GM12878 (cell line): ENCODE results near the gene ABCC4. TPM values are rescaled to one million over a fixed set of nuclear protein-coding genes. Genes with fewer than 3 reads are reported as not detected.

Experiments used
- ATAC-seq: fragments of 200-7000 bp; cut with Tn5 transposase; 3 replicates; pipeline ENCODE4 v1.9.1; 2020; ENCODE audit warnings: mild to moderate bottlenecking, moderate library complexity
- BruUV-seq: library from RNA; stranded (reverse); fragments of 400-500 nt; replicated peaks from 2 replicates; lab custom pipeline; 2021; lab: Mats Ljungman, UMichigan
- CTCF ChIA-PET: fragments of 300-600 bp; sonication (Branson Sonifier 250); formaldehyde crosslinking; extraction: SDS; loops from one replicate; lab custom pipeline; 2021; ENCODE audit warnings: inconsistent platforms; lab: Yijun Ruan, JAX
- POLR2A ChIA-PET: fragments of 350-600 bp; formaldehyde crosslinking; extraction: SDS; loops from one replicate; lab custom pipeline; 2021; ENCODE audit warnings: inconsistent platforms; lab: Charles Lee
- RAD21 ChIA-PET: fragments of 300-600 bp; sonication (Branson Sonifier 250); formaldehyde crosslinking; loops from one replicate; lab custom pipeline; 2023; ENCODE audit warnings: antibody characterized with exemption; ENCODE audit not compliant: unreplicated experiment; lab: Charles Lee
- SMC1A ChIA-PET: fragments of 300-600 bp; sonication (Branson Sonifier 250); formaldehyde crosslinking; loops from one replicate; lab custom pipeline; 2023; ENCODE audit not compliant: unreplicated experiment, uncharacterized antibody; lab: Charles Lee
- DNase-seq: peaks from one replicate; pipeline ENCODE4 v3.0.0-alpha.2; 2011; ENCODE audit warnings: low read depth, low spot score
- FAIRE-seq: peaks from 3 replicates; lab custom pipeline; 2011; peaks lifted over from hg19 to GRCh38; lab: Jason Lieb, UNC
- H2AFZ ChIP-seq: 2 replicates; pipeline ENCODE4 v1.6.0; 2011; ENCODE audit warnings: low read depth, low read length, control low read depth; ENCODE audit not compliant: control insufficient read depth
- H3K27ac ChIP-seq: 2 replicates; pipeline ENCODE4 v1.5.1; 2011; ENCODE audit warnings: control low read depth; ENCODE audit not compliant: control insufficient read depth, insufficient read depth
- H3K27me3 ChIP-seq, 2 experiments: replicated peaks in 1 of 2; 2 replicates each; pipeline versions ENCODE4 v1.6.0 to v1.6.1; 2011; ENCODE audit warnings: low read length in 1 of 2; ENCODE audit not compliant: control insufficient read depth in 2 of 2, insufficient read depth in 2 of 2
- H3K36me3 ChIP-seq, 2 experiments: 2 replicates each; pipeline ENCODE4 v1.5.1; 2011; ENCODE audit warnings: low read length in 1 of 2; ENCODE audit not compliant: control insufficient read depth in 2 of 2, insufficient read depth in 2 of 2
- H3K4me1 ChIP-seq: 2 replicates; pipeline ENCODE4 v1.6.1; 2011; ENCODE audit warnings: mild to moderate bottlenecking, low read length, moderate library complexity, mixed read lengths; ENCODE audit not compliant: control insufficient read depth, insufficient read depth
- H3K4me2 ChIP-seq: 2 replicates; pipeline ENCODE4 v1.6.0; 2011; ENCODE audit warnings: control low read depth; ENCODE audit not compliant: control insufficient read depth, insufficient read depth
- H3K4me3 ChIP-seq: fragments of 200-600 bp; sonication (generic); 2 replicates; pipeline ENCODE4 v1.5.1; 2016
- H3K79me2 ChIP-seq: 2 replicates; pipeline ENCODE4 v1.6.0; 2011; ENCODE audit warnings: low read length; ENCODE audit not compliant: control insufficient read depth, insufficient read depth
- H3K9ac ChIP-seq: 2 replicates; pipeline ENCODE4 v1.8.0; 2011; ENCODE audit warnings: low read length, control low read depth, mixed read lengths; ENCODE audit not compliant: control insufficient read depth, insufficient read depth
- H3K9me3 ChIP-seq: replicated peaks from 3 replicates; pipeline ENCODE4 v1.5.1; 2011; ENCODE audit warnings: mild to moderate bottlenecking, low read length; ENCODE audit not compliant: control insufficient read depth, insufficient read depth
- H4K20me1 ChIP-seq: 2 replicates; pipeline ENCODE4 v1.6.0; 2011; ENCODE audit not compliant: control insufficient read depth, insufficient read depth
- DPF2 ChIP-seq: fragments of 450-650 bp; IDR thresholded peaks from 2 replicates; pipeline ENCODE4 v1.6.1; 2017; ENCODE audit warnings: mild to moderate bottlenecking
- EP300 ChIP-seq, 2 experiments: fragments of 150-350 bp in 1 of 2; IDR thresholded peaks; 2 replicates each; pipeline ENCODE4 v1.6.1; 2011 to 2012; ENCODE audit warnings: low read depth in 2 of 2, low read length in 2 of 2, borderline replicate concordance in 1 of 2, improper control_type of control experiment in 1 of 2, inconsistent platforms in 1 of 2; ENCODE audit not compliant: control insufficient read depth in 1 of 2
- GABPA ChIP-seq: IDR thresholded peaks from 2 replicates; pipeline ENCODE4 v1.6.1; 2014; ENCODE audit warnings: antibody characterized with exemption, low read depth, mild to moderate bottlenecking, inconsistent platforms
- GATAD2B ChIP-seq: fragments of 450-650 bp; conservative IDR thresholded peaks from 2 replicates; pipeline ENCODE4 v1.6.1; 2017; ENCODE audit warnings: low read depth, mild to moderate bottlenecking, moderate library complexity
- MAX ChIP-seq: IDR thresholded peaks from 2 replicates; pipeline ENCODE4 v1.6.1; 2012; ENCODE audit warnings: low read depth, low read length, improper control_type of control experiment
- MTA3 ChIP-seq: IDR thresholded peaks from 2 replicates; pipeline ENCODE4 v1.6.1; 2012; ENCODE audit warnings: low read length, inconsistent platforms, borderline replicate concordance
- NR2F1 ChIP-seq: fragments of 450-650 bp; conservative IDR thresholded peaks from 2 replicates; pipeline ENCODE4 v1.6.1; 2017; ENCODE audit warnings: mild to moderate bottlenecking
- SUPT20H ChIP-seq: IDR thresholded peaks from 2 replicates; pipeline ENCODE4 v1.6.1; 2011; ENCODE audit warnings: low read depth, mild to moderate bottlenecking, low read length, moderate library complexity, borderline replicate concordance; ENCODE audit not compliant: control insufficient read depth
- TCF12 ChIP-seq: IDR thresholded peaks from 2 replicates; pipeline ENCODE4 v1.6.1; 2011; ENCODE audit warnings: low read depth, mild to moderate bottlenecking, low read length
- ZBED1 ChIP-seq: IDR thresholded peaks from 2 replicates; pipeline ENCODE4 v1.6.1; 2016; ENCODE audit warnings: borderline replicate concordance
- ZBTB11 ChIP-seq: fragments of 450-650 bp; formaldehyde crosslinking; IDR thresholded peaks from 2 replicates; pipeline ENCODE4 v1.5.0; 2022; ENCODE audit warnings: mild to moderate bottlenecking, missing genetic modification characterization
- ZNF592 ChIP-seq: fragments of 450-650 bp; IDR thresholded peaks from 2 replicates; pipeline ENCODE4 v1.6.1; 2017; ENCODE audit warnings: mild to moderate bottlenecking, moderate library complexity
- WGBS: methylation state at CpG from one replicate; pipeline ENCODE4 v1.1.6; 2016; ENCODE audit warnings: low lambda C conversion rate; ENCODE audit not compliant: insufficient replicate concordance, insufficient coverage; ENCODE audit errors: missing lambda C conversion rate; 5-methylcytosine and 5-hydroxymethylcytosine counted together
- in situ Hi-C: fragments of 300-500 bp; cut with MboI; formaldehyde crosslinking; loops from 9 replicates; pipeline ENCODE4 v1.14.3; 2018; ENCODE audit warnings: mixed read lengths
- intact Hi-C: fragments of 100-400 bp; cut with micrococcal nuclease; formaldehyde crosslinking; loops from one replicate; pipeline ENCODE4 v1.14.2; 2022; ENCODE audit not compliant: unreplicated experiment
- polyA plus RNA-seq, 11 experiments: library from polyadenylated mRNA; depleted of rRNA in 4 of 11; unstranded in 6 of 11; stranded (reverse) in 5 of 11; fragments of >200 nt; fragmentation: Nextera tagmentation in 4 of 11; fragmentation: Illumina TruSeq in 1 of 11; extraction: Ambion mirVana in 4 of 11; extraction: Trizol in 1 of 11; gene quantifications; 1 replicate in 1 of 11; 2 replicates in 10 of 11; pipeline versions ENCODE4 v1.2.1 to v1.2.3, GENCODE V29; 2011 to 2016; ENCODE audit warnings: inconsistent platforms in 2 of 11, missing spikeins in 2 of 11, low read depth in 1 of 11
- total RNA-seq, 4 experiments: library from RNA; depleted of rRNA in 3 of 4; stranded (reverse); fragments of >200 nt in 3 of 4; fragmentation: Illumina TruSeq in 1 of 4; extraction: Trizol in 1 of 4; gene quantifications; 2 replicates each; pipeline versions ENCODE4 v1.2.1 to v1.2.3, GENCODE V29; 2013 to 2021

ABCC4 gene
- total and polyA plus RNA-seq, 10 of the 15 experiments (the other 5 are each of a cell fraction or from before 2014, with no cell fraction given) = 7.2 to 44.4 (median 24.1) TPM

GRCh38 chr13:95304453-95304852 is 3.2 kb upstream of the ABCC4 start:
- CTCF ChIA-PET = interaction anchor here (9.6 to 11.9 kb wide), 3 partner anchors 76 to 113 kb away, joined by 107 to 198 read pairs (median 122); no protein-coding TSS in a partner anchor

More at GRCh38 chr13:95304453-95304852, 3.2 kb upstream of the ABCC4 start:
- ATAC-seq (no peak), DNase-seq (no peak), FAIRE-seq (no peak)
- Histone ChIP-seq H3K4me2 (no peak overlapping the region), H3K27ac (no peak overlapping the region), H3K4me1 (peaks cover 10% of the 10 kb centered on the region), H4K20me1 (no peaks in the 10 kb centered on the region), H3K9me3 (no peaks in the 10 kb centered on the region), H3K4me3 (no peak overlapping the region), H2AFZ (no peak overlapping the region; the same call in 1 of the 2 replicates), H3K9ac (no peak overlapping the region), H3K79me2 (peaks cover 22% of the 10 kb centered on the region), H3K27me3 (no peaks in the 10 kb centered on the region), H3K36me3 (no peaks in the 10 kb centered on the region)
- RAD21 ChIA-PET = interaction anchor here (1.0 to 2.1 kb wide), 4 partner anchors 76 to 115 kb away, joined by 3 to 7 read pairs (median 6); no protein-coding TSS in a partner anchor
- TF ChIP-seq NR2F1 (no peak), ZNF592 (no peak), EP300 (IDR thresholded peaks at IDR 0.05; ENCODE audit: borderline replicate concordance in 1 of 2, control insufficient read depth in 1 of 2, low read depth in 2 of 2, low read length in 2 of 2) (no peak), MTA3 (no peak), ZBTB11 (CRISPR knock-in tag) (no peak), ZBED1 (no peak), MAX (no peak), DPF2 (no peak), SUPT20H (no peak), GABPA (no peak), TCF12 (no peak), GATAD2B (no peak)
- SMC1A ChIA-PET = interaction anchor here (0.8 to 12.1 kb wide), 8 partner anchors 9 to 113 kb away, joined by 3 to 157 read pairs (median 4); no protein-coding TSS in a partner anchor
- BruUV-seq = no TSS peak
- in situ Hi-C loops = no loop called here
- POLR2A ChIA-PET = no interaction called here
- intact Hi-C loops = loop anchor here (5.0 kb wide), 1 partner anchor 173 kb away; no protein-coding TSS in a partner anchor
- 74% methylated on average over 2 of the region's 2 CpGs for WGBS
